GM10266 (cell line): Measurements from ENCODE around the gene LMOD1.

Experiments
- DNase-seq: peaks from one replicate; pipeline ENCODE4 v3.0.0; 2012; ENCODE audit errors: extremely low spot score
- CTCF ChIP-seq: IDR thresholded peaks from 2 replicates; pipeline ENCODE4 v1.5.1; 2012; ENCODE audit warnings: mild to moderate bottlenecking, low read depth; ENCODE audit not compliant: control insufficient read depth, insufficient read depth; ENCODE audit errors: missing control alignments

LMOD1 gene

GRCh38 chr1:201958348-201958747 lies 12.0 kb upstream of the LMOD1 start:
- no peak for DNase-seq
- TF ChIP-seq CTCF: no peak

GRCh38 chr1:201955729-201956143 lies 9.4 kb upstream of the LMOD1 start:
- no peak for DNase-seq

GRCh38 chr1:201955009-201955728 lies 8.8 kb upstream of the LMOD1 start, which contains the start of gene TIMM17A:
TSS of gene TIMM17A (plus strand) at chr1:201955503. CDS start at chr1:201955527, 24 bp downstream.
- DNase-seq: peak; percentile 93
- no peak for TF ChIP-seq CTCF

More at GRCh38 chr1:201955729-201956143, 9.4 kb upstream of the LMOD1 start:
- no peak for TF ChIP-seq CTCF

- no peak for DNase-seq
- no peak for TF ChIP-seq CTCF
Observed at GRCh38 chr1:201954263-201955008, 8.1 kb upstream of the LMOD1 start.

GRCh38 chr1:201949491-201949890 lies 3.1 kb upstream of the LMOD1 start:
- no peak for DNase-seq
- TF ChIP-seq CTCF: no peak

- no peak for DNase-seq
- no peak for TF ChIP-seq CTCF
Observed at GRCh38 chr1:201947697-201948008, 1.3 kb upstream of the LMOD1 start.

GRCh38 chr1:201945863-201946223 lies 505 bp downstream of the LMOD1 start:
- no peak for DNase-seq
- no peak for TF ChIP-seq CTCF
